Activated naive CD8-positive, alpha-beta T cell treated with anti-CD3 and anti-CD28 coated beads, Interleukin-2, amount 10 ng/mL, durations not matched to agents 7 days and 5 days (primary cell): Measurements from ENCODE around the gene JAK2. TPM values are rescaled to one million over a fixed set of nuclear protein-coding genes. Genes with fewer than 3 reads are reported as not detected.
A peak's percentile ranks its signal among the peaks of the same experiment; 100 is the strongest.
"Not testable (repeated sequence)": the region's sequence is repeated elsewhere in the genome, so short reads cannot be mapped to it uniquely, and the experiment has no call there.

Source experiments
- ATAC-seq: fragments of 150-1000 bp; cut with Tn5 transposase; one replicate; pipeline ENCODE4 v1.10.0; 2021; ENCODE audit warnings: low read depth, moderate library complexity
- POLR2A ChIA-PET: fragments of 350-600 bp; sonication (Branson Sonifier 250); formaldehyde crosslinking; loops from one replicate; lab custom pipeline; 2021; ENCODE audit warnings: antibody characterized with exemption; lab: Charles Lee
- DNase-seq: peaks from one replicate; pipeline ENCODE4 v3.0.0; 2021
- H3K27ac Mint-ChIP-seq: one replicate; pipeline ENCODE4 v1.8.0; 2022; ENCODE audit warnings: mild to moderate bottlenecking, mixed read lengths
- H3K27me3 Mint-ChIP-seq: one replicate; pipeline ENCODE4 v1.8.0; 2022; ENCODE audit warnings: mild to moderate bottlenecking, moderate library complexity, mixed read lengths
- H3K36me3 Mint-ChIP-seq: one replicate; pipeline ENCODE4 v1.8.0; 2021; ENCODE audit warnings: mild to moderate bottlenecking, mixed read lengths
- H3K4me1 Mint-ChIP-seq: one replicate; pipeline ENCODE4 v1.8.0; 2021; ENCODE audit warnings: mixed read lengths
- H3K4me3 Mint-ChIP-seq: one replicate; pipeline ENCODE4 v1.8.0; 2022; ENCODE audit warnings: mild to moderate bottlenecking, moderate library complexity, mixed read lengths
- H3K9me3 Mint-ChIP-seq: one replicate; pipeline ENCODE4 v1.8.0; 2021; ENCODE audit warnings: mixed read lengths
- total RNA-seq, 2 experiments: library from RNA; stranded (reverse); gene quantifications; one replicate each; pipeline ENCODE4 v1.2.3, GENCODE V29; 2021

Gene JAK2
- total RNA-seq, result 10 to 100 TPM; 23.5 to 25.9 TPM

GRCh38 chr9:4984621-4985385 is at the start of gene JAK2:
TSS of gene JAK2 (plus strand) at chr9:4985272. CDS start at chr9:5021988, 36,716 bp downstream.
- ATAC-seq (peak; percentile 83), DNase-seq (peak; percentile 90)
- no peaks in the 10 kb centered on the region for H3K27me3 Mint-ChIP-seq
- no peak within 1 kb of the TSS for H3K4me3 Mint-ChIP-seq
- peak within 1 kb of the TSS; percentile 97 for H3K27ac Mint-ChIP-seq
- H3K4me1 Mint-ChIP-seq, result peaks cover 35% of the 10 kb centered on the region
- no peaks in the 10 kb centered on the region for H3K9me3 Mint-ChIP-seq
- peaks cover 4% of the 10 kb centered on the region for H3K36me3 Mint-ChIP-seq
- POLR2A ChIA-PET, result interaction anchor here (0.6 to 3.7 kb wide), 22 partner anchors 10 to 1772 kb away, joined by 3 to 30 read pairs (median 4); partner anchors contain the start of genes RCL1 and RIC1

GRCh38 chr9:4936277-4936676 is 48.8 kb upstream of the JAK2 start:
- H3K4me3 Mint-ChIP-seq, result peak overlapping the region; percentile 62
- POLR2A ChIA-PET, result interaction anchor here (1.0 kb wide), 1 partner anchor 49 kb away, joined by 16 read pairs; the partner anchor contains the start of gene JAK2
- peak overlapping the region; percentile 93 for H3K27ac Mint-ChIP-seq

GRCh38 chr9:4936823-4937222 is 48.2 kb upstream of the JAK2 start:
- peaks cover 3% of the 10 kb centered on the region for H3K9me3 Mint-ChIP-seq
- no peaks in the 10 kb centered on the region for H3K27me3 Mint-ChIP-seq
- H3K36me3 Mint-ChIP-seq, result peaks cover 4% of the 10 kb centered on the region
- ATAC-seq, result peak; percentile 30
- H3K4me1 Mint-ChIP-seq, result peaks cover 43% of the 10 kb centered on the region
- H3K4me3 Mint-ChIP-seq, result peak overlapping the region; percentile 81
- POLR2A ChIA-PET, result interaction anchor here (1.0 kb wide), 1 partner anchor 49 kb away, joined by 16 read pairs; the partner anchor contains the start of gene JAK2
- DNase-seq, result no peak
- H3K27ac Mint-ChIP-seq, result peak overlapping the region; percentile 98

More at GRCh38 chr9:4936277-4936676, 48.8 kb upstream of the JAK2 start:
- ATAC-seq (peak; percentile 57), DNase-seq (no peak)
- Mint-ChIP-seq H3K4me1 (peaks cover 43% of the 10 kb centered on the region), H3K36me3 (peaks cover 4% of the 10 kb centered on the region), H3K9me3 (peaks cover 3% of the 10 kb centered on the region), H3K27me3 (no peaks in the 10 kb centered on the region)

- ATAC-seq (no peak), DNase-seq (no peak)
- Mint-ChIP-seq H3K27ac (peak overlapping the region; percentile 98), H3K27me3 (no peaks in the 10 kb centered on the region), H3K4me1 (peaks cover 47% of the 10 kb centered on the region), H3K4me3 (peak overlapping the region; percentile 81), H3K9me3 (peaks cover 3% of the 10 kb centered on the region), H3K36me3 (peaks cover 4% of the 10 kb centered on the region)
- POLR2A ChIA-PET, result interaction anchor here (0.6 to 1.8 kb wide), 3 partner anchors 34 to 197 kb away, joined by 3 to 11 read pairs (median 5); partner anchors contain the start of genes AK3 and JAK2
These were observed 47.6 kb upstream of the JAK2 start for GRCh38 chr9:4937446-4937845.

GRCh38 chr9:4938496-4938895 is 46.6 kb upstream of the JAK2 start:
- no peaks in the 10 kb centered on the region for H3K27me3 Mint-ChIP-seq
- H3K9me3 Mint-ChIP-seq, result no peaks in the 10 kb centered on the region
- peaks cover 54% of the 10 kb centered on the region for H3K4me1 Mint-ChIP-seq
- POLR2A ChIA-PET, result interaction anchor here (1.2 to 1.8 kb wide), 3 partner anchors 44 to 198 kb away, joined by 5 to 11 read pairs (median 7); partner anchors contain the start of genes AK3 and JAK2
- peaks cover 2% of the 10 kb centered on the region for H3K36me3 Mint-ChIP-seq
- peak overlapping the region; percentile 85 for H3K27ac Mint-ChIP-seq
- peak; percentile 2 for ATAC-seq
- H3K4me3 Mint-ChIP-seq, result peak overlapping the region; percentile 47
- DNase-seq, result no peak

GRCh38 chr9:4939118-4939561 is 45.9 kb upstream of the JAK2 start:
- Mint-ChIP-seq H3K27me3 (no peaks in the 10 kb centered on the region), H3K4me3 (peak overlapping the region; percentile 47), H3K4me1 (peaks cover 56% of the 10 kb centered on the region), H3K27ac (peak overlapping the region; percentile 85), H3K9me3 (no peaks in the 10 kb centered on the region), H3K36me3 (peaks cover 2% of the 10 kb centered on the region)
- POLR2A ChIA-PET, result interaction anchor here (1.4 to 1.8 kb wide), 2 partner anchors 44 to 46 kb away, joined by 7 to 11 read pairs; partner anchors contain the start of gene JAK2
- no peak for DNase-seq
- peak; percentile 78 for ATAC-seq

- H3K27me3 Mint-ChIP-seq, H3K36me3 Mint-ChIP-seq, DNase-seq, ATAC-seq, H3K9me3 Mint-ChIP-seq: not testable (repeated sequence)
- Mint-ChIP-seq H3K4me3 (peak overlapping the region; percentile 9), H3K27ac (peak overlapping the region; percentile 16), H3K4me1 (peaks cover 50% of the 10 kb centered on the region)
- POLR2A ChIA-PET, result interaction anchor here (0.6 to 1.1 kb wide), 2 partner anchors 41 to 44 kb away, joined by 3 to 4 read pairs; no protein-coding TSS in a partner anchor
These were observed 42.9 kb upstream of the JAK2 start for GRCh38 chr9:4942042-4942691.

- POLR2A ChIA-PET, result interaction anchor here (1.9 kb wide), 1 partner anchor 42 kb away, joined by 9 read pairs; the partner anchor contains the start of gene JAK2
- no peak overlapping the region for H3K4me3 Mint-ChIP-seq
- ATAC-seq, result no peak
- H3K27me3 Mint-ChIP-seq, result no peaks in the 10 kb centered on the region
- peaks cover 4% of the 10 kb centered on the region for H3K36me3 Mint-ChIP-seq
- H3K4me1 Mint-ChIP-seq, result peaks cover 41% of the 10 kb centered on the region
- DNase-seq, result no peak
- H3K27ac Mint-ChIP-seq, result no peak overlapping the region
- peaks cover 4% of the 10 kb centered on the region for H3K9me3 Mint-ChIP-seq
These were observed 41.7 kb upstream of the JAK2 start for GRCh38 chr9:4943346-4943745.

GRCh38 chr9:4944431-4945211 is 40.5 kb upstream of the JAK2 start:
- not testable (repeated sequence) for ATAC-seq, H3K27me3 Mint-ChIP-seq, H3K9me3 Mint-ChIP-seq, H3K36me3 Mint-ChIP-seq
- peak overlapping the region; percentile 78 for H3K27ac Mint-ChIP-seq
- POLR2A ChIA-PET, result interaction anchor here (0.8 to 1.9 kb wide), 2 partner anchors 27 to 41 kb away, joined by 3 to 9 read pairs; partner anchors contain the start of gene JAK2
- DNase-seq, result peak; percentile 36
- H3K4me3 Mint-ChIP-seq, result peak overlapping the region; percentile 60
- H3K4me1 Mint-ChIP-seq, result peaks cover 28% of the 10 kb centered on the region

- Mint-ChIP-seq H3K36me3 (peaks cover 4% of the 10 kb centered on the region), H3K27ac (no peak overlapping the region), H3K27me3 (peaks cover 1% of the 10 kb centered on the region), H3K4me3 (no peak overlapping the region), H3K9me3 (peaks cover 5% of the 10 kb centered on the region), H3K4me1 (peaks cover 24% of the 10 kb centered on the region)
- DNase-seq, result no peak
- POLR2A ChIA-PET, result no interaction called here
- no peak for ATAC-seq
These were observed 38.1 kb upstream of the JAK2 start for GRCh38 chr9:4946937-4947336.

- Mint-ChIP-seq H3K27me3 (peaks cover 3% of the 10 kb centered on the region), H3K4me3 (no peak overlapping the region), H3K36me3 (peaks cover 1% of the 10 kb centered on the region), H3K27ac (no peak overlapping the region), H3K9me3 (peaks cover 11% of the 10 kb centered on the region), H3K4me1 (peaks cover 3% of the 10 kb centered on the region)
- POLR2A ChIA-PET, result no interaction called here
- ATAC-seq (no peak), DNase-seq (no peak)
These were observed 29.2 kb upstream of the JAK2 start for GRCh38 chr9:4955836-4956235.

- H3K4me3 Mint-ChIP-seq, result no peak overlapping the region
- POLR2A ChIA-PET, result no interaction called here
- ATAC-seq (no peak), DNase-seq (no peak)
- H3K27me3 Mint-ChIP-seq, result no peaks in the 10 kb centered on the region
- H3K9me3 Mint-ChIP-seq, result peaks cover 6% of the 10 kb centered on the region
- H3K36me3 Mint-ChIP-seq, result peaks cover 17% of the 10 kb centered on the region
- peaks cover 14% of the 10 kb centered on the region for H3K4me1 Mint-ChIP-seq
- no peak overlapping the region for H3K27ac Mint-ChIP-seq
These were observed 26.0 kb upstream of the JAK2 start for GRCh38 chr9:4959031-4959430.
